OCI-LY1 (cell line): ENCODE results near the gene PAK3.

Experiments
- H2AFZ ChIP-seq: fragments of 200-600 bp; sonication (generic), shearing (Covaris generic); 2 replicates; pipeline ENCODE4 v1.6.0; 2014; ENCODE audit warnings: antibody characterized with exemption, mild to moderate bottlenecking, low read length
- H3F3A ChIP-seq: fragments of 200-600 bp; sonication (generic), shearing (Covaris generic); 2 replicates; pipeline ENCODE4 v1.6.0; 2014; ENCODE audit warnings: mild to moderate bottlenecking, antibody characterized with exemption, low read length, moderate library complexity; ENCODE audit not compliant: insufficient read depth
- H3K27ac ChIP-seq: fragments of 200-600 bp; sonication (generic); 2 replicates; pipeline ENCODE4 v1.5.1; 2014; ENCODE audit warnings: low read length, mixed run types, mild to moderate bottlenecking, low read depth; ENCODE audit not compliant: poor library complexity, severe bottlenecking
- H3K27me3 ChIP-seq: fragments of 200-600 bp; sonication (generic); 2 replicates; pipeline ENCODE4 v1.6.0; 2014; ENCODE audit warnings: antibody characterized with exemption, mild to moderate bottlenecking, low read length, moderate library complexity; ENCODE audit not compliant: insufficient read depth
- H3K36me3 ChIP-seq: fragments of 200-600 bp; sonication (generic); 2 replicates; pipeline ENCODE4 v1.6.1; 2014; ENCODE audit warnings: mild to moderate bottlenecking, antibody characterized with exemption, low read length, moderate library complexity, mixed read lengths; ENCODE audit not compliant: insufficient read depth
- H3K4me1 ChIP-seq: fragments of 200-600 bp; sonication (generic); 2 replicates; pipeline ENCODE4 v1.5.1; 2014; ENCODE audit warnings: mild to moderate bottlenecking, low read length, moderate library complexity; ENCODE audit not compliant: insufficient read depth, severe bottlenecking
- H3K4me2 ChIP-seq: fragments of 200-600 bp; sonication (generic), shearing (Covaris generic); 2 replicates; pipeline ENCODE4 v1.6.1; 2014; ENCODE audit warnings: low read length
- H3K4me3 ChIP-seq: fragments of 200-600 bp; sonication (generic); 2 replicates; pipeline ENCODE4 v1.5.1; 2014; ENCODE audit warnings: low read length, low read depth, mild to moderate bottlenecking, mixed read lengths; ENCODE audit not compliant: poor library complexity, severe bottlenecking
- H3K79me2 ChIP-seq: fragments of 200-600 bp; shearing (Covaris generic); 2 replicates; pipeline ENCODE4 v1.6.1; 2016; ENCODE audit warnings: mixed run types, low read length, mixed read lengths; ENCODE audit not compliant: insufficient read depth
- H3K9ac ChIP-seq: fragments of 200-600 bp; sonication (generic), shearing (Covaris generic); 2 replicates; pipeline ENCODE4 v1.6.1; 2014; ENCODE audit warnings: mild to moderate bottlenecking, low read length, mixed read lengths
- H3K9me2 ChIP-seq: fragments of 200-600 bp; sonication (generic), shearing (Covaris generic); 2 replicates; pipeline ENCODE4 v1.6.1; 2014; ENCODE audit warnings: low read depth, mild to moderate bottlenecking, low read length, mixed read lengths
- H3K9me3 ChIP-seq: fragments of 200-600 bp; shearing (Covaris generic); 2 replicates; pipeline ENCODE4 v1.6.1; 2014; ENCODE audit warnings: low read length, mixed read lengths
- H4K20me1 ChIP-seq: fragments of 200-600 bp; sonication (generic), shearing (Covaris generic); 2 replicates; pipeline ENCODE4 v1.6.0; 2016; ENCODE audit warnings: mild to moderate bottlenecking, low read length; ENCODE audit not compliant: insufficient read depth
- EZH2 ChIP-seq: fragments of 200-600 bp; sonication (generic), shearing (Covaris generic); IDR thresholded peaks from 2 replicates; pipeline ENCODE4 v1.8.0; 2017; ENCODE audit warnings: borderline replicate concordance, mixed run types, mild to moderate bottlenecking, antibody characterized with exemption, low read length, moderate library complexity, mixed read lengths
- TF ChIP-seq, protein P1 (sequence below): fragments of 200-600 bp; sonication (generic), shearing (Covaris generic); IDR thresholded peaks from 2 replicates; pipeline ENCODE4 v1.5.1; 2017; ENCODE audit warnings: mild to moderate bottlenecking, antibody characterized with exemption, low read length, moderate library complexity, mixed read lengths

Gene PAK3

DNA sequence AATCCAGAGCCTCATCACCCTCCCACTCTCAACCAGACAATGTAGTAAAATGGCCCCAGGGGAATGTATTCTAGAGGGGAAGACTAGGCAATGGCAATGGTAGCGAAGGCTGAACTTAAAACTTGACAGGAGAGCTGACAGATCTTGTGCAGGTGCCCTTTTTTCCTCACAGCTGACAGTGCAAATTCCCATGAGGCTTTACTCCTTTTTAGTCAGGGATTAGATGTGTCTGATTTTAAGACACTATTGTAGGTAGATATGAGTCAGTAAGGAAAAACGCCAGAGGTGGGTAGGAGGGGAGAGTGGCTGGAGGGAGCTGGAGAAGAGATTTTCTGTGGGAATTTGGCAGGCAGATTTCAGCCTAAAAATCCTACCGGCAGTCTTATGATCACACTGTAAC, 163.6 kb downstream of the PAK3 start:
- Histone ChIP-seq H2AFZ (no peak overlapping the region), H3K9ac (no peak overlapping the region), H3K4me3 (no peak overlapping the region), H3K27ac (no peak overlapping the region), H3K9me2 (no peaks in the 10 kb centered on the region), H3K27me3 (no peaks in the 10 kb centered on the region), H3K4me2 (no peak overlapping the region), H4K20me1 (no peaks in the 10 kb centered on the region), H3K79me2 (no peaks in the 10 kb centered on the region), H3K4me1 (no peaks in the 10 kb centered on the region), H3K36me3 (no peaks in the 10 kb centered on the region), H3F3A (no peaks in the 10 kb centered on the region), H3K9me3 (no peaks in the 10 kb centered on the region)
- TF ChIP-seq, protein P1, sequence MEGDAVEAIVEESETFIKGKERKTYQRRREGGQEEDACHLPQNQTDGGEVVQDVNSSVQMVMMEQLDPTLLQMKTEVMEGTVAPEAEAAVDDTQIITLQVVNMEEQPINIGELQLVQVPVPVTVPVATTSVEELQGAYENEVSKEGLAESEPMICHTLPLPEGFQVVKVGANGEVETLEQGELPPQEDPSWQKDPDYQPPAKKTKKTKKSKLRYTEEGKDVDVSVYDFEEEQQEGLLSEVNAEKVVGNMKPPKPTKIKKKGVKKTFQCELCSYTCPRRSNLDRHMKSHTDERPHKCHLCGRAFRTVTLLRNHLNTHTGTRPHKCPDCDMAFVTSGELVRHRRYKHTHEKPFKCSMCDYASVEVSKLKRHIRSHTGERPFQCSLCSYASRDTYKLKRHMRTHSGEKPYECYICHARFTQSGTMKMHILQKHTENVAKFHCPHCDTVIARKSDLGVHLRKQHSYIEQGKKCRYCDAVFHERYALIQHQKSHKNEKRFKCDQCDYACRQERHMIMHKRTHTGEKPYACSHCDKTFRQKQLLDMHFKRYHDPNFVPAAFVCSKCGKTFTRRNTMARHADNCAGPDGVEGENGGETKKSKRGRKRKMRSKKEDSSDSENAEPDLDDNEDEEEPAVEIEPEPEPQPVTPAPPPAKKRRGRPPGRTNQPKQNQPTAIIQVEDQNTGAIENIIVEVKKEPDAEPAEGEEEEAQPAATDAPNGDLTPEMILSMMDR, result no peak

DNA sequence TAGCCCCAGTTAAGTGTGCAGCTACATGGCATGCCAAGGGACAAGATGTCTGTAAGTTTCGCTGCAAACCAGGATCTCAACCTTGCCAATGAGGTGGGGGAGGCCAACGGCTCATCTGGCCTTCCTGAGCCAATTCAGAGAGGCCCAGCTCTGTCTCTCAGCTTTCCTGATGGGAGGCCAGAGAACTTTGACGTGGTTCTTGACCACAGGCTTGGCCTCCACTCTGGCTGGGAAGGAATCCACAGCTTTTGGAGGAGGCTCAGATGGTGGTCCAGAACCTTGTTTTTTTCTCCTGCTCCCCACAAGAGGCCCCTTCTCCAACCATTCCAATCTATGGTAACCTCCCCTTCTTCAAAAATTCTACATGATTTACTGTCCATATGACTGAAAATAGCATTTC, 164.5 kb downstream of the PAK3 start:
- H3K9me2 ChIP-seq, result no peaks in the 10 kb centered on the region
- no peaks in the 10 kb centered on the region for H4K20me1 ChIP-seq
- H3K4me1 ChIP-seq, result no peaks in the 10 kb centered on the region
- H3K9me3 ChIP-seq, result no peaks in the 10 kb centered on the region
- no peak for TF ChIP-seq EZH2
- TF ChIP-seq, protein P1, result no peak
- no peaks in the 10 kb centered on the region for H3K79me2 ChIP-seq
- no peak overlapping the region for H3K9ac ChIP-seq
- no peaks in the 10 kb centered on the region for H3K36me3 ChIP-seq
- H3K4me3 ChIP-seq, result no peak overlapping the region
- no peaks in the 10 kb centered on the region for H3F3A ChIP-seq
- H3K27me3 ChIP-seq, result no peaks in the 10 kb centered on the region
- no peak overlapping the region for H3K27ac ChIP-seq
- no peak overlapping the region for H3K4me2 ChIP-seq
- H2AFZ ChIP-seq, result no peak overlapping the region

DNA sequence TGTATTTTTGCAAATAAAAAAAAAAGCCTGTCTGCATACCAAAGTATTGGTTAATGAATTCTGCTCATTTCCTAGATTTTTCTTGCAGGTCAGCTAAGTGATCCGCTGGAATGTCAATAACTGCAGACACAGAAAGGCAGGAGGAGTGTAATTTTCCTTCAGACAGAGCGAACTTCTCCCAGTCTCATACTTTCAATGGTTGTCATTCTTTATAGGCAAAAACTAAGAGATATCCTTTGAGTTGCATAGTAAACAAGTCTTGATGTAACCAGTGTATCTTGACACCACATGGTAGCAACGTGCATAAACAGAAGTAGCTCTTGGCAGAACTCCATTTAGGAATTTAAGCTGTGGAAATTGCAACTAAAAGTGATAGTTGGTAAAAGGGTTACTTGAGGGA, 166.1 kb downstream of the PAK3 start:
- no peak overlapping the region for H3K9ac ChIP-seq
- H3K9me2 ChIP-seq, result no peaks in the 10 kb centered on the region
- no peaks in the 10 kb centered on the region for H3K79me2 ChIP-seq
- no peak overlapping the region for H3K4me2 ChIP-seq
- TF ChIP-seq, protein P1, result no peak
- H2AFZ ChIP-seq, result no peak overlapping the region
- H3K27ac ChIP-seq, result no peak overlapping the region
- no peaks in the 10 kb centered on the region for H3K27me3 ChIP-seq
- H4K20me1 ChIP-seq, result no peaks in the 10 kb centered on the region
- H3K9me3 ChIP-seq, result no peaks in the 10 kb centered on the region
- H3K4me3 ChIP-seq, result no peak overlapping the region
- H3K36me3 ChIP-seq, result no peaks in the 10 kb centered on the region
- no peaks in the 10 kb centered on the region for H3F3A ChIP-seq
- no peaks in the 10 kb centered on the region for H3K4me1 ChIP-seq
